Hepatocyte (in vitro differentiated cells): ENCODE measurements around the gene SH3BP2. TPM values are rescaled to one million over a fixed set of nuclear protein-coding genes. Genes with fewer than 3 reads are reported as not detected.

Experiments used
- DNase-seq: peaks from one replicate; pipeline ENCODE4 v3.0.0-alpha.2; 2016; ENCODE audit warnings: low spot score
- H2AFZ ChIP-seq: fragments of 200-600 bp; sonication (generic); 2 replicates; pipeline ENCODE4 v1.6.0; 2016; ENCODE audit warnings: antibody characterized with exemption, mild to moderate bottlenecking
- H3K27ac ChIP-seq: fragments of 200-600 bp; sonication (generic); 2 replicates; pipeline ENCODE4 v1.5.1; 2016; ENCODE audit warnings: mild to moderate bottlenecking
- H3K27me3 ChIP-seq: fragments of 200-600 bp; sonication (generic); 2 replicates; pipeline ENCODE4 v1.6.1; 2016
- H3K36me3 ChIP-seq: fragments of 200-600 bp; sonication (generic); replicated peaks from 2 replicates; pipeline ENCODE4 v1.5.1; 2016; ENCODE audit warnings: low read depth; ENCODE audit not compliant: insufficient read depth
- H3K4me1 ChIP-seq: fragments of 200-600 bp; sonication (generic); 2 replicates; pipeline ENCODE4 v1.5.1; 2016; ENCODE audit warnings: mild to moderate bottlenecking, moderate library complexity; ENCODE audit not compliant: insufficient read depth
- H3K4me2 ChIP-seq: fragments of 200-600 bp; sonication (generic); 2 replicates; pipeline ENCODE4 v1.6.0; 2016
- H3K4me3 ChIP-seq: fragments of 200-600 bp; sonication (generic); 2 replicates; pipeline ENCODE4 v1.5.1; 2016; ENCODE audit warnings: mild to moderate bottlenecking
- H3K79me2 ChIP-seq: fragments of 200-600 bp; sonication (generic); 2 replicates; pipeline ENCODE4 v1.6.0; 2017; ENCODE audit warnings: mild to moderate bottlenecking
- H3K9me2 ChIP-seq: fragments of 200-600 bp; sonication (generic); replicated peaks from 2 replicates; pipeline ENCODE4 v1.6.0; 2017; ENCODE audit warnings: mild to moderate bottlenecking; ENCODE audit not compliant: insufficient read depth
- H3K9me3 ChIP-seq: fragments of 200-600 bp; sonication (generic); 2 replicates; pipeline ENCODE4 v1.5.1; 2016; ENCODE audit warnings: low read depth, mild to moderate bottlenecking
- H4K20me1 ChIP-seq: fragments of 200-600 bp; sonication (generic); 2 replicates; pipeline ENCODE4 v1.6.0; 2016; ENCODE audit warnings: mild to moderate bottlenecking; ENCODE audit not compliant: insufficient read depth, poor library complexity, severe bottlenecking
- CTCF ChIP-seq: fragments of 200-600 bp; sonication (generic); IDR thresholded peaks from 2 replicates; pipeline ENCODE4 v1.5.1; 2016; ENCODE audit warnings: antibody characterized with exemption, mild to moderate bottlenecking; ENCODE audit not compliant: poor library complexity
- EZH2 ChIP-seq: fragments of 200-600 bp; sonication (generic); IDR thresholded peaks from 2 replicates; pipeline ENCODE4 v1.6.1; 2016; ENCODE audit warnings: antibody characterized with exemption, mild to moderate bottlenecking, borderline replicate concordance
- EZH2phosphoT487 ChIP-seq: fragments of 200-600 bp; sonication (generic); IDR thresholded peaks from one replicate; pipeline ENCODE4 v1.6.1; 2018; ENCODE audit warnings: antibody characterized with exemption, mild to moderate bottlenecking, low read depth, moderate library complexity; ENCODE audit not compliant: unreplicated experiment, severe bottlenecking
- WGBS: methylation state at CpG from one replicate; pipeline ENCODE4 v1.1.6; 2016; ENCODE audit warnings: low lambda C conversion rate; ENCODE audit errors: missing lambda C conversion rate; 5-methylcytosine and 5-hydroxymethylcytosine counted together
- polyA plus RNA-seq: library from polyadenylated mRNA; unstranded; fragments of >200 nt; fragmentation: Nextera tagmentation; extraction: Ambion mirVana; gene quantifications from 2 replicates; pipeline ENCODE4 v1.2.1, GENCODE V29; 2016
- total RNA-seq: library from RNA; depleted of rRNA; stranded (reverse); fragments of >200 nt; gene quantifications from 2 replicates; pipeline ENCODE4 v1.2.3, GENCODE V29; 2014

SH3BP2 gene
- total and polyA plus RNA-seq, 2 experiments from 2014 or later, result 24.3 to 25.7 TPM

GRCh38 chr4:2781911-2782310 lies 11.0 kb upstream of the SH3BP2 start:
- Histone ChIP-seq H3K9me2 (no peaks in the 10 kb centered on the region), H3K79me2 (no peaks in the 10 kb centered on the region), H3K4me2 (no peak overlapping the region), H3K4me1 (no peaks in the 10 kb centered on the region), H3K27ac (no peak overlapping the region), H3K36me3 (no peaks in the 10 kb centered on the region), H4K20me1 (no peaks in the 10 kb centered on the region), H3K4me3 (no peak overlapping the region), H3K9me3 (no peaks in the 10 kb centered on the region), H3K27me3 (no peaks in the 10 kb centered on the region), H2AFZ (no peak overlapping the region)
- no peak for TF ChIP-seq CTCF
- no peak for TF ChIP-seq EZH2phosphoT487
- no peak for TF ChIP-seq EZH2
- DNase-seq, result no peak
- WGBS, result 95% methylated on average over 10 of the region's 10 CpGs

GRCh38 chr4:2783790-2784189 lies 9.1 kb upstream of the SH3BP2 start:
- DNase-seq, result no peak
- WGBS, result 85% methylated on average over 4 of the region's 4 CpGs

GRCh38 chr4:2785613-2786012 lies 7.3 kb upstream of the SH3BP2 start:
- Histone ChIP-seq H3K79me2 (no peaks in the 10 kb centered on the region), H3K27ac (no peak overlapping the region), H3K4me1 (no peaks in the 10 kb centered on the region), H3K4me2 (no peak overlapping the region), H3K36me3 (no peaks in the 10 kb centered on the region), H4K20me1 (no peaks in the 10 kb centered on the region), H3K9me3 (no peaks in the 10 kb centered on the region), H3K27me3 (no peaks in the 10 kb centered on the region), H3K4me3 (no peak overlapping the region), H3K9me2 (no peaks in the 10 kb centered on the region), H2AFZ (no peak overlapping the region)
- DNase-seq, result no peak
- TF ChIP-seq EZH2 (no peak), EZH2phosphoT487 (no peak), CTCF (no peak)
- WGBS, result 42% methylated on average over 3 of the region's 4 CpGs

More at GRCh38 chr4:2783790-2784189, 9.1 kb upstream of the SH3BP2 start:
- Histone ChIP-seq H4K20me1 (no peaks in the 10 kb centered on the region), H3K27ac (no peak overlapping the region), H3K9me2 (no peaks in the 10 kb centered on the region), H3K79me2 (no peaks in the 10 kb centered on the region), H3K36me3 (no peaks in the 10 kb centered on the region), H3K4me3 (no peak overlapping the region), H3K9me3 (no peaks in the 10 kb centered on the region), H3K4me2 (no peak overlapping the region), H3K27me3 (no peaks in the 10 kb centered on the region), H2AFZ (no peak overlapping the region), H3K4me1 (no peaks in the 10 kb centered on the region)
- no peak for TF ChIP-seq EZH2phosphoT487
- TF ChIP-seq CTCF, result no peak
- no peak for TF ChIP-seq EZH2

GRCh38 chr4:2786152-2786671 lies 6.7 kb upstream of the SH3BP2 start:
- Histone ChIP-seq H2AFZ (no peak overlapping the region), H3K36me3 (no peaks in the 10 kb centered on the region), H4K20me1 (no peaks in the 10 kb centered on the region), H3K4me2 (no peak overlapping the region), H3K9me2 (no peaks in the 10 kb centered on the region), H3K79me2 (no peaks in the 10 kb centered on the region), H3K27me3 (no peaks in the 10 kb centered on the region), H3K4me3 (no peak overlapping the region), H3K27ac (no peak overlapping the region), H3K4me1 (no peaks in the 10 kb centered on the region), H3K9me3 (no peaks in the 10 kb centered on the region)
- TF ChIP-seq EZH2 (no peak), EZH2phosphoT487 (no peak), CTCF (no peak)
- 94% methylated on average over 7 of the region's 7 CpGs for WGBS
- no peak for DNase-seq
